HG02885 (cell line): ENCODE results near the gene RAB17.

Source experiments
- ATAC-seq: cut with Tn5 transposase; IDR thresholded peaks from one replicate; pipeline ENCODE4 v1.9.1; 2021; ENCODE audit warnings: mild to moderate bottlenecking; ENCODE audit not compliant: unreplicated experiment, poor library complexity

Gene RAB17

DNA sequence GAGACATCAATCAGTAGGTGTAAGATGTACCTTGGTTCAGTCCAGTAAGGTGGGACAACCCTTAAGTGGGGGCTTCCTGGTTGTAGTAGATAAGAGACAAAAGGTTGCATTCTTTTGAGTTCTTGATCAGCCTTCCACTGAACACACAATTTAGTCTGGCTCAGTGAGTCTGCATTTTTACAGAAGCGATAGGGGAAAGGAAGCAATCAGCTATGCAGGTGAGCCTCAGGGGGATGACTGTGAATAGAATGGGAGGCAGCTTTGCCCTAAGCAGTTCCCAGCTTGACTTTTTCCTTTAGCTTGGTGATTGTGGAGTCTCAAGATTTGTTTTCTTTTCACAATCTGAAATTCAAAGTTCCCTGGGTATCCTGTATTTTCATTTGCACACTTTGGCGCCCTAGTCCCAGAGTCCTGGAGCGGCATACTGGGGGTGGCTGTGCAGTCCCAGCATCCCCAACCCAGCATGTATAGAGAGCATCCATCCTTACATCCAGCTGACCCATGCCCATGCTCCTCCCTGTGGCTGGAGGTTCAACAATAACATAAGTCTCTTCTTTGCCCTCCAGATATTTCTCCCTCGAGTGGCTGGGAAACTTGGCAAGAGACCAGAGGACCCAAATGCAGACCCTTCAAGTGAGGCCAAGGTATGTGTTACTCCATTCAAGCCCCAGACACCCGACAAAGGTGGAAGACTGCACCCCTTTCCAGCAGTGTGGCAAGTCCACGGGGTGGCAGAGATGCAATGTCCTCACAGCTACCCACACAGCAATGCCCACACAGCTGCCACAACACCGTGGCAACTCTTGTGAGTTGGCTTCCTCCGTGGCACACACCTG is 44.3 kb downstream of the RAB17 start:
- ATAC-seq, result no peak

DNA sequence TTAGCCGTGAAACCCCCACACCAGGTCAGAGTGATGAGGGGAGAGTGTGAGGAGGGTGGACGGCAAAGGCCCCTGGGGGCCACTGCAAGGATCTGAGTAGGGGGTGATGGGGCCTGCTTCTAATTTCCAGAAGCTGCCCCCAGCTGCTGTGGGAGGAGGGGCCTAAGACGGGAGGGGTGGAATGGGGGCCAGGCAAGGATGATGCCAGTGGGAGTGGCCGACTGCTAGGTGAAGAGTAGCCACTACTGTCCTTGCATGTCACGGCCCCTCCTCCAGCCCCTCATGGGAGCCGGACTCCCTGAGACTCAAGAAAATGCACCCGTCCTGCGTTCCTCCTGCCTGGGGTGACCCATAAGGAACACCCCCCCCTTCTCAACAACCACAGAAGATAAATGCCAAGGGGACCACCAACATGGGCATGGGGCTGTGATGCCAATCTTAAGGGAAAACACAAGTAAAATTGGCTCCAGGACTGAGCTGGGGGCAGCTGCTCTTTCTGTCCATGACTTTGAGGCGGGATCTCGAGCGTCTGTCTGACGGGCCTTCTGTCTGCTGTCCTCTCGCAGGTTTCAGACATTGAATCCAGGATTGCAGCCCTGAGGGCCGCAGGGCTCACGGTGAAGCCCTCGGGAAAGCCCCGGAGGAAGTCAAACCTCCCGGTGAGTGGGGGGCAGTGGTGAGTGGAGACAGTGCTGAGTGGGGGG is 48.4 kb downstream of the RAB17 start:
- no peak for ATAC-seq

DNA sequence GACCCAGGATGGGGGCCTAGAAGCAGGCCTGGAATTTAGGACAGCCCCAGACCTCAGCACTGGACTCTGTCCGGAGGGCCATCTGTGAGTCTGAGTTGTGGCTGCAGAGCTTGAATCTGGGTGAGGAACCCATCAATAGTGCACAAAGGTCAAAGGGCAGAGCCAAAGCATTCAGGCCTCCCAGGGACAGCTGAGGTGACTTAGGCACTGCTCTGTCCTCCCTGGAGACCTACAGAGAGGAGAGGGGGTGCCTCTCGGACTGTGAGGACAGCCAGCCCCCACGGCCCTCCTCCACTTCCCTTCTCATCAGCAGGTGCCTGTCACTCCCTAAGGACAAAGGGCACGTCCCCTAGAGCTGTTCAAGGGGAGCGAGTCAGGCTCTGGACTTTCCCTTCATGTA is 49.3 kb downstream of the RAB17 start:
- no peak for ATAC-seq

DNA sequence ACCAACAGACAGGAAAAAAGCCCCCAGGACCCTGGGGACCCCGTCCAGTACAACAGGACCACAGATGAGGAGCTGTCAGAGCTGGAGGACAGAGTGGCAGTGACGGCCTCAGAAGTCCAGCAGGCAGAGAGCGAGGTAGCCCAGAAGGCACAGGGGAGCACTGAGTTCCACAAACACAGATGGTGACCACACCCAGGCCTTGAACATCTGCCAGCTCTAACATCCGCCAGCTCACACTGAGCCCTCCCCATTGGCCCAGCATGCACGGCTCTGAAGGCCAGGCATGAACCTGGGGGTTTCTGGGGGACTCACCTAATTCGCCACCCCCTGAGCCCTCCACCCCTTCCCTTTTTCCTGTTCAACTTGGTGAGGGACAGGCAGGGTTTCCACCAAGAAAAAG is 49.7 kb downstream of the RAB17 start:
- ATAC-seq, result no peak

DNA sequence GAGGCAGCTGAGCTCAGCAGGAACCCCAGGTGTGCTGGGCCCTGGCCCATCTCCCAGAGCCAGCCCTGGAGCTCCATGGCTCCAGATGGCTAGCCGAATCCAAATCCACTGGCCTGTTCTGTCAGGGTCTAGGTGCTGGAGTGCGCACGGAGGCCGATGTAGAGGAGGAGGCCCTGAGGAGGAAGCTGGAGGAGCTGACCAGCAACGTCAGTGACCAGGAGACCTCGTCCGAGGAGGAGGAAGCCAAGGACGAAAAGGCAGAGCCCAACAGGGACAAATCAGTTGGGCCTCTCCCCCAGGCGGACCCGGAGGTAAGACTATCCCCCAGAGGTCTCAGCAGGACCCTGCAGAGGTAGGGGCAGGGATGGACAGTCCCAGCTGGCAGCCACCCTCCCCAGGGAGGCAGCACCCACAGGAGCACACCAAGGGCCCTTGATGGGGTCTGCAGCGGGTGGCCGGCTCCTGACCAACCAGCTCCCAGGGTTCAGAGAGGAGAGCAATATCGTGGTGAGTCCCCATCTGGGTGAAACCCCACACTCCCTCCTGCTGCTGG is 50.2 kb downstream of the RAB17 start:
- no peak for ATAC-seq

DNA sequence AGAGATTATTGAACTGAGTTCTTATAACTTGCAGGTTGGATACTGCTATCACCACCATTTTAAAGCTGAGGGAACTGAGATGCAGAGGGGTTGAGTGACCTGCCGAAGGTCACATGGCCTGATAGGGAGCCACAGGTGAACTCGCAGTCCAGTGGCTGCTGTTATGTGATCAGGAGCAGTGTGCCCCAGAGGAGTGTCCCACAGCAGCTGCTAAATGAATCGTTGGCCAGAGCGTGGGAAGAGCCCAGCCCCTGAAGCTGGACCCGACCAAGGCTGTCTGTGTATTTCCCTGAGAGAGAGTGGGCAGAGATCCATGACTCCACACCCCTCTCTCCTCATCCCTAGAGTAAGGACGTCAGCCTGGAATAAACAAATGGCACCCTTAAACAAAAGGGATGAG is 50.9 kb downstream of the RAB17 start:
- no peak for ATAC-seq

DNA sequence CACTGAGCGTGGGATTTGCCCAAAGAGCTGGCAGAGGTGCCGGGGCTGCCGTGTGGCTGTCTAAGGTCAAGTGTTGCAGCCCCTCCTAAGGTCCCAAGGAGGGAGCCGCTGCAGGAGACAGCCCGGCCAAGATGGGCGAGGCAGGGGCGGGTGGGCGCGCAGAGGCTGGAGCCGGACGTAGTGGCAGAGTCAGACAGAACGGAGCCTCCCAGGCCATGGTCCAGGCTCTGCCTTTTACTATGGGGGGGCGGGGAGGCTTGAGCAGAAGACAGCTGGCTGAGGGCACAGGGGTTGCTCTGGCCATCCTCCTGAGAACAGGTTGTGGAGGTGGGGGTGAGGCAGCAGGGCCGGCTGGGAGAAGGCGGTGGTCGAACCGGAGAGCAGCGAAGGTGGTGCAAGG is 51.6 kb downstream of the RAB17 start:
- ATAC-seq, result no peak

DNA sequence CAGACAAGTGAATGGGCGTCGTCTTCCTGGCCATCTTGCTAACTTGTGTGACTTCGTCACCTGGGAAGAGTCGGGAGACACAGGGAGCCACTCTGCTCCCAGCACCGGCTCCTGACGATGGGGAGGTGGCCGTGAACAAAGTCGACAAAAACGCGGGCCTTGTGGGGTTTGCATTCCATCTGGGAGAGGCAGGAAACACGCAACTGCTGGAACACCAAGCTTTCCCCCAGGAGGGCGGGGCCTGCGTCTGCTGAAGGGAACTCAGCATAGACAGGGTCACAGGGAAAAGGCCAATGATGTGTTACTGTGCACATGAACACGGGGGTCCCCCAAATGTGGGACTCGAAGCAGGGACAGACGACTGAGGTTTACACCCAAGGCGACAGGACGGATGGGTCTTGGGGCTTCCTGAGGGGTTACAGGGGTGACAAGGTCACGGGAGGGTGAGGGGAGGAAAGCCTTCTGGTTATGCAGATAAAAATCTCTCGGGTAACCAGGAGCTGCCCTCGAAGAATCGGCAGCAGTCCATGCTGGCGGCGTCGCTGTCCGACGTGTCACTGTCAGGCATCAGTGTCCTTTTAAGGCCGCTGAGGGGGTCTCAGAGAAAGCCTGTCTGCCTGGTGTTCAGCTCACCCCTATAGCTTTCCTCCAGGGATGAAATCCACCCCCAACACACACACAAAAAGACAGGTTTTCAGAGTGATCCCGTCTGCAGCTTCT is 52.4 kb downstream of the RAB17 start:
- ATAC-seq, result no peak

DNA sequence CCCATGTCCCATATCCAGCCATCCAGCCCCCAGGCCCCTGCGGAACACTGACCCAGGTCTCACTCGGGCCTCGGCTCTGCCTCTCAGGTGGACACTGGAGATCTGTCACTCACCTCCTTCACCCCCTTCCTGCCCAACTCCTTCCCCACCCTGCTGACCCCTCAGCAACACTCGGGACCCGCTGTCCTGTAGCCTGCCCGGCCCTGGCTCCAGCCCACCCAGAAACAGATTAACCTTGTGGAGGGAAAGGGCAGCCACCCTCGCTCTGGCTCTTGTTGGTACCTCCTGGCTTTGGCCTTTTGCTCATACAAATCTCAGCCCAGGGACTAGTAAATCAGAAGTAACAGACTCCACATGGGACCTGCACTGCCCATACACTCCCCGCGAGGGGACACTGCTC is 53.9 kb downstream of the RAB17 start:
- no peak for ATAC-seq

DNA sequence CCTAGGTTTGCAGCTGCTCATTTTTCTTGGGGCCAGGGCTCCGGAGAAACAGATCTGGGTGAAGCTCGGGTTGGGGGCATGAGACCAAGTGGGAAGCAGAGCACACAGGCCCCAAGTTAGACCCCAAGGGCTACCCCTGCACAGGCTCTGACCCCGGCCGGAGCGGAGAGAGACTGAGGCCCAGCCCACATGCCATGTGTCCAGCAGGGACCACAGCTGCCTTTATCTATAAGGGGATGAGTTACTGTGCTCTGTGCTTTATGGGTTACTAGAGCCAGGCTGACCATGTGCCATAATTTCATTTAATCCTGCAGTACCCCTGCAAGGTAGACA is 54.5 kb downstream of the RAB17 start:
- ATAC-seq, result no peak

DNA sequence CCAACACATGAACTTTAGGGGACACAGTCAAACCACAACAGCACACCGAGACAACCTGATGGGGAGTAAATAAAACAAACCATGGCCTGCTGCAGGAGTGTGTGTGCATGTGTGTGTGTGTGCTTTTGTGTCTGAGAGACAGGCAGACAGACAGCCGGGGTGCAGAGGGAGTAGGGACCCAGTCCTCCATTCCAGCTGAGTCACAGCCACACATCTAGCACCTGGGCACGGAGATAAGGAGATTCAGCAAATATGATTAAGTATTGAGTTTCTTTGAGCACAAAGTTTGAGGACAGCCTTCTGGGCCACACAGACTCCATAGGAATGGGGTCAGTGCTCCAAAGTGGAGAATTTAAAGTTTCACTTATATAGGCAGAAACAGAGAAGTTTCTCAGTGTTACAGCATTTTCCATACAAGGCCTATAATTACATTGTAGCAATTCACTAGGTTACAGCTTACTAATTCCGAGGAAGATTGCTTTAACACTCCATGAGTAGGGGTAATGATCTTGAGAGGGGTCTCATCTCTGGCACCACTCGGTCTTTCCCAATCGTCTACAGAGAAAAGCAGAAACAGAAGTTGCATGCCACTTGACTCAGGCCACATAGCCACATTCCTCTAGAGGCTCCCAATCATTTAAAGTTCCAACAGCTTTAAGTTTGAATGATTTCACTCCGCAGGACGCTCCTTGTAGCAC is 55.0 kb downstream of the RAB17 start:
- ATAC-seq, result no peak

DNA sequence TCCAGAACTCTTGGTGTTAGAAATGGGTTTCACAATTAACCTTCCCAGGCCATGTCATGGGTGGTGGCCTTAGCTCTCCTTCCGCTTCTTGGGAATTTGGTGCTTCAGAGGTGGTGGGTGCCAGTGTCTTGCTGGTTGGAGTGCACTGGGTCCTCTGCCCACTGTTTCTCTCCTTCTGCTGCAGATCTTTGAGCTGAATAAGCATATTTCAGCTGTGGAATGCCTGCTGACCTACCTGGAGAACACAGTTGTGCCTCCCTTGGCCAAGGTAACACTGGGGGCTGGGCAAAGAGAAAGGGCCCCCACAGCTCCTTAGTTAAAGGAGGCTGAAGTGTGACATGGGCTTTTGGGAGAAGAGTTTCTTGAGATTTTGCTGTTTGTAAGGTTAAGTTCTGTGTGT is 56.2 kb downstream of the RAB17 start:
- no peak for ATAC-seq

DNA sequence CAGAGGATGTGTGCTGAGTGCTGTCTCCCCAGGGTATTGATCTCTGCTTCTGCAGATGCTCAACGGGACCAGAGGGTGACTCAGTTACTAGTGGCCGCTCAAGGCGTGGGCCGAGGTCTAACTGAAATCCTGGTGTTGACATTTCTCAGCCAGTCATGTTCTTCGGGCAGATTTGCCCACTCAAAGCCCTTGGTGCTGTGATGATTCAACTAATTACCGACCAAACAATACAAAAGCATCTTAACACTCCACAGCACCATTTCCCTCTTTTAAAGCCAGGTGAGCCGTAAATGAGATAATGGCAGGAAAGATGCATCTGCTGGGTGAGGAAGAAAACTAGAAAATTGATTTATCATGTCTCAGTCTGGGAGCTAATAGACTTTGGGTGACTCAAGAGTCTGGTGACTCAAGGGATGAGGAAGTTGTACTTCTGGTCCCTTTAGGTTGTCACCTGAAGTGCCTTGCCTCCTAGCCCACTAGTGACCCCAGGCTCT is 56.8 kb downstream of the RAB17 start:
- no peak for ATAC-seq

DNA sequence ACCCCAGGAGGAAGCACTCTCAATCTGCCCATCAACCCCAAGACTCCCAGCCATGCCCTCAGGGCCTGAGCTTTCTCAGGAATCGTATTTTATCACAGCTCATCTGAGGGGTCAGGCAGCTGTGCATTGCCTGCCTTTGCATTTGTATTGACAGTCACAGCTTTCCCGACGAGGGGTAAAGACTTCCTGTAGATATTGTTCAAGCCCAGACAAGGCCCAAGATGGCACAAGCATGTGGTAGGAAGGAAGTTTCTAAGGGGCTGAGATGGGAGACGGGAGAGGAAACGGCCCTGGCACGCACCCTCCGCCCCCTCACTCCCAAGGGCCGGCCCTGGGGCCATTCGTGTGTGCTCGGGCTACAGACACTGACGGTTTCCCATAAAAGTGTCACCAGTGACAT is 58.4 kb downstream of the RAB17 start:
- no peak for ATAC-seq

DNA sequence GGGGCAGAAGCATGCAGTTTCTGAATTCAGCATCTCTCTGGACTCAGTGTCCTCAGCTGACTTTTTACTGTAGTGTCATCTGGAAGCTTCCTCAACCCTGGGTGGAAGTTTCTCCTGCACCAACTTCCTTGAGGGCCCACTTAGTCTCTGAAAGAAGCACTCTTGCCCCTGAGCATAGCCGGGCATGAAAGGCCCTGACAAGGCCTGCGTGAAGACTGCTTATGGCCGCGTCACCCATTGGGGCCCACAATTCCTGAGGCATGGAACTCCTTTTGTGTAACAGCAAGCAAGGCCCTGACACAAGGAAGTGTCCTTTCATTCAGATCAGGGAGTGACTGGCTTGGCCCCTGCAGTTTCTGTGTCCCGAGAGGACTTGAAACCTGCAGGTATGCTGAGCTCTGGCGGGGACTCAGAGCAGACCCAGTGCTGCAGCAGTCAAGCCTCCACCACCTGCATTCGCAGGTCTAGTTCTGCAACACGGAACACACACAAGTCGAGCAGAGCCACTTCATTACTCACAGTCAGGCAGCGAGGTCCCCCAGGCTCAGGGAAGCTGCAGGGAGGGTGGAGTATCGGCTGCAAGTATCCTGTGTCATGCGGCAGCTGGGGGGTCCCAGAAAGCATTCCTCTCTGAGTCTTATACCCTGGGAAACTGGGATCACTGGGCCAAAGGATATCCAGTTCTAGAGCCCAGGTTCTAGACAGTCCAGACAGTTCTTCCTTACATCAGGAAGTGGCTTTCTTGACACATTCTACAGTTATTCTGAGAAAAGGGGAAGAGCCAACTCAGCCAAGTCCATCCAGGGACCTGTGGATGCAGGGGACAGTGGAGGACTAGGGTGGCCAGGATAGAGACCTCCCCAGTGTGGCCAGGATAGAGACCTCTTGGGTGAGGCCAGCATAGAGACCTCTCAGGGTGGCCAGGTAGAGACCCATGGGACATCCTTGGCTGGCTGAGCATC is 59.8 kb downstream of the RAB17 start:
- peak; percentile 59 for ATAC-seq

DNA sequence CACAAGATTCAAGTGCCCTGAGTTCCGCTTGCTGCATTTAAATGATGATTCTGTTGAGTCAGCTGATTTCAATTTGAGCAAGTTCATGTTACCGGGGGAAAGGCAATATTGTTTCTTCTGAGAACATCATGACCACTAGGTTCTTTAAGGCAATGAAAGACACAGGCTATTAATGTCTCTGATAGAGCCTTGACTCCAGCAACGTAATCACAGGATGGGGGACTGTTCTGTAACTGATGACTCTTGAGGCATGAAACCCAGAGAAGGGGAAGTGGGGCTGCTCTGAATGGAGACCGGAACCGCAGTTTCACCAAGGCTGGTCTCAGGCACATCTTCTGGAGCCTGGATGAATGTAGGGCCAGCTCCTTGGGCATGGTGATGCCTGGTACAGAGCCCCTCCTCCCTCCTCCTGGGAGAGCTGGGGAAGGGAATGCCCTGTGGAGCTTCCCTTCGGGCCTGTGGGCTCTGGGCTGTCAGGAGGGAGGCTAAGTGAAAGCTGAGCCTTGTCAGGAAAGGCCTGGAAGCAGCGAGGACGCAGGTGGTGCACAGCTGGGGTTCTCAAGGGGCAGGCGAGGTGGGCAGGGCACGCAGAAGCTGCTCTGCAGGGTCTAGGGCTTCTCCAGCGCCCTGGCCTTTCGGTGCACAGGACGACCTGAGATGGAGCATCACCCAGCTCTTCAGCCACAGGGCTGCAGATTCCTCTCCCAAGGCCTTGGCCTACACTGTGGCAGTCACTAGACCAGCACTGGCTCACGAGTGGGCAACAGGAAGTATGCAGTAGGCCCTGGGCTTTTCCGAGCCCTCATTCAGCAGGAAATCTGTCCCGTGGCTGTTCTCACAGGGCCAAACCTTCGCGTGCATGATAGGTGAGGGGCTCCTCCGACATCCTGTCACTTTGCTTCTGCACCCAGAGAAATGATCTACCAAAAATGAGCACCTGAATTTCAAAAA is 60.8 kb downstream of the RAB17 start:
- peak; percentile 72 for ATAC-seq

DNA sequence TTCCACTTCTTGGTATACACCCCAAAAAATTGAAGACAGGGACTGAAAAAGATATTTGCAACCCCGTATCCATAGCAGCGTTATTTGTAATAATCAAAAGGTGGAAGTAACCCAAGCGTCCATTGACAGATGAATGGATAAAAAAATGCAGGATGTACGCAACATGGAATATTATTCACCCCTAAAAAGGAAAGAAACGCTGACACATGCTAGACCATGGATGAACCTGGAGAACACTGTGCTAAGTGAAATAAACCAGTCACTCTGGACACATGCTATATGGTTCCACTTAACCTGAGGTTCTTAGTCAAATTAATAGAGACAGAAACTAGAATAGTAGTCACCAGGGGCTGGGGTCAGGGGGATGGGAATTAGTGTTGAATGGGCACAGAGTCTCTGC is 62.8 kb downstream of the RAB17 start:
- no peak for ATAC-seq

DNA sequence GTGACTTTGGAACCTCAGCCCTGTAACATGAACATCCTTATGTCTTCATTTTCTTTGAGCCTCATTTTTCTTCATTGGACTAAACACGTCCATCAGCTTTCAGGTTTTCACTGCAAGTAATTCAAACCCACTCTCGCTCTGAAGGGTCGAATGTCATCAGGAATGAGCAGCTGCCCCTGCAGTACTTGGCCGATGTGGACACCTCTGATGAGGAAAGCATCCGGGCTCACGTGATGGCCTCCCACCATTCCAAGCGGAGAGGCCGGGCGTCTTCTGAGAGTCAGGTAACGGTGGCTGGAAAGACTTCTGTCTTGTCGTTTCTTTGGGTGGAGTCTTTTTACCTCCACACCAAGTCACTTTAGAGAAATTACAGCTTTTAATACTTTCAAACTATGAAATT is 63.3 kb downstream of the RAB17 start:
- ATAC-seq, result no peak
